Activated effector memory CD4-positive, alpha-beta T cell treated with anti-CD3 and anti-CD28 coated beads, Interleukin-2, amount 50 U/mL, for 16 hours (primary cell): ENCODE data around the gene RSRP1.
"Not testable (repeated sequence)": the region's sequence is repeated elsewhere in the genome, so short reads cannot be mapped to it uniquely, and the experiment has no call there.

Experiments used
- DNase-seq: peaks from one replicate; pipeline ENCODE4 v3.0.0-alpha.2; 2020

RSRP1 gene

DNA sequence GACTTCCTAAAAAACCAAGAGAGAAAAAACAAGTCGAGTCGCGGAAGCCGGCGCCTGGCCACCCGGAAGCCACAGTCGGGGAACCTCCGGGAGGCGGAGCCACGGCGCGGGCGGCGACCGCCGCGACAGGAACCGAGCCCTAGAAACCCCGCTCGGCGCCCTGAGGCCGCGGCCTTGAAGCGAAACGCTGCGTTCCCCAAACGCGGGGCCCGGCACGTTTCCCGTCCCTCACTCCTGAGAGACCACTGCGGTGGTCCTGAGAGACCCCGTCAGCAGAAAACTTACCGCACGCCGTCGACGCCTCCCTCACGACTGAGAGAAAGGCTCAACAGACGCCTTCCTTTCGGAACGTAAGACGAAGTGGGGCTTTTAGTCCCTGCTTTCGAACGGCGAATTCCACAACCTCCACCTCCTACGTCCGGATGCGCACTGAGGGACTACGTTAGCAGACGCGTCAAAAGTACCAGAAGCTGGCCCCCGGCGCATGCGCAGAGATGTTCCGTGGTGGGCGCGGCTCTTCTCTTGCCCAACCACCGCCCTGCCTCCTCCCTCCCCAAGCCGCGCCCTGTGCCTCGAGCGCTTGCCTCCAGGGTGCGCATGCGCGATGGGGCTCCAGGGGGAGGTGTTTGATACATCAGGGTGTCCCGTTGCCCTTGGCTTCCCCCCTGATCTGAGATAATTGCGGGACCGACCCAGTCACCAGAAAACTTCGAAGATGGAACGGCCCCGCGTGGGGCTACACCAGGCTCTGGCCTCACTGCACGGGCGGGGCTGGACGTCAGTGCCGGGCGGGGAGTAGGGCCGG, at the start of gene RSRP1:
Gene RSRP1 (minus strand): TSS at position 431 of the 805 bp plus-strand sequence. CDS start 491 bp downstream, outside the sequence.
- DNase-seq, result peak; percentile 100

GRCh38 chr1:25296501-25296900, 49.2 kb upstream of the RSRP1 start:
- not testable (repeated sequence) for DNase-seq

DNA sequence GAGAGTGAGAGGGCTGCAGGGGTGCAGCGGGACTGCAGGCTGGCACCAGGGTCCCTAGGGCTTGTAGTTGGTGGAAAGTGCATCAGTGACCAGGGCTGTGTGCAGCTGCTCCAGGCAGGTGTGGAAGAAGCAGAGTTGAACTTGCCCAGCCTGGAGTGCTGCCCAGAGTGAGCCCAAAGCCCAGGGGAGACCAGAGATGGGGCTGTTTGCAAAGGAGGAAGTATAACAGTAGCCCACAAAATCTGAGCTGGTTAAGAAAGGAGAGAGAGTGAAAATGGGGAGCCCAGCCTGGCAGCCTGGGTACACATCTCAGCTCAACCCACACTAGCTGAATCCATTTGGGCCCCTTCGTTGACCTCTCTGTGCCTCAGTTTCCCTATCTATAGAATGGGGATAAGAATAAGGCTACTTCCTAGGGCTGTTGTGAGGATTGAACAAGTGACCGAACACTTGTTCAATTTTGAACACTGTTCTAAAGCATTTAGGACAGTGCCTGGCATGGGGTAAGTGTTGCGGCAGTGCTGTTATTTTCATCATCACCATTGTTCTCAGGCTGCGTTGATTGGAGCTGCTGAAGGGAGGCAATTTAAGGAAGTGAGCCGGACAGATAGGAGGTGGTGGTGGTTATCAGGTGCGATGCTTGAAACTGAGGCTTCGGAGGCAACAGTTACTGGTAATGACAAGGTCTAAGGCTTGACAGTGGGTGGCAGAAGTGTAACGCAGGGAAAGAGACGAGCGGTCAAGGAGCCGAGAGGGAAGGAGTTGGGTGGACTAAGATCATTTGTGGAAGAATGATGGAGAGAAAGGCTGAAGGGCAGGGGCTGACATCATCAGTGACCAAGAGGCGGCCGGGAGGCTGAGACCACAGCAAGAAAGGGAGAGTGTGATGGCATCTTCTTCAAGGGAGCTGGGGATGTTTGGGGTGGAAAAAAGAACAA, 47.9 kb upstream of the RSRP1 start:
- not testable (repeated sequence) for DNase-seq

DNA sequence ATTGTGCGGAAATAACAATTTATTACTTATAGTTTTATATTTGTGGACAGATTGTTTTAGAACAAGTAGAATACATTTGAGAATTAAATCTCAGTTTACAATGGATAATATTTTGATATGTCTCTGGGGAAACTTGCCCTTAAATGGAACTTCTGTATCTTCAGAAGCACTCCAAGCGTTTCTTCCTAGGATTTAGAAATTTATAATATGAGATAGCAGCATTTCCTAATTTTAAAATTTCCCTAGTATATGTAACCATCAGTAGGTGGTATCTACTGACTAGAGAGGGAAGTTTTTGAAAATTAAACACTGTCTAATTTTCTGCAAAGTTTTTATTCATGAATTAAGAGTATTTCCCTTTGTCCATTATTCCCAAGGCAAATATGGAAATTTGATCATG, 46.2 kb upstream of the RSRP1 start:
- not testable (repeated sequence) for DNase-seq

DNA sequence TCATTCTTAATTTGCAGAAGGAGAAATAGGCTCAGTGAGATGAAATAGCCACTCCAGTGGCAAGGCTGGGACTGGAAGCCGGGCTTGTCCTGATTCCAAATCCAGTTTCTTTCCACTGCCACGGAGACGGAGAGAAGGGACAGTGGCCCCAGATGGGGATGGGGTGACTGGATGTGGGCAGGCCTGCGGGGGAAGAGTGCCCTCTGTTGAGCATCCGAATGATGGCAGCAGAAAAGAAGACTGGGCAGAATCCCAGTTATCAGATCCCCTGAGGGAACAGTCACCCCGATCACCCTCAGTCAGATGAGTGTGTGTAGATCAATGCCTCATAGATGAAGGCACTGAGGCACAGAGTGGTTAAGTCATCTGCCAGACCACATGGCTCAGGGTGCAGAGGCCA, 42.8 kb upstream of the RSRP1 start:
- DNase-seq, result not testable (repeated sequence)

DNA sequence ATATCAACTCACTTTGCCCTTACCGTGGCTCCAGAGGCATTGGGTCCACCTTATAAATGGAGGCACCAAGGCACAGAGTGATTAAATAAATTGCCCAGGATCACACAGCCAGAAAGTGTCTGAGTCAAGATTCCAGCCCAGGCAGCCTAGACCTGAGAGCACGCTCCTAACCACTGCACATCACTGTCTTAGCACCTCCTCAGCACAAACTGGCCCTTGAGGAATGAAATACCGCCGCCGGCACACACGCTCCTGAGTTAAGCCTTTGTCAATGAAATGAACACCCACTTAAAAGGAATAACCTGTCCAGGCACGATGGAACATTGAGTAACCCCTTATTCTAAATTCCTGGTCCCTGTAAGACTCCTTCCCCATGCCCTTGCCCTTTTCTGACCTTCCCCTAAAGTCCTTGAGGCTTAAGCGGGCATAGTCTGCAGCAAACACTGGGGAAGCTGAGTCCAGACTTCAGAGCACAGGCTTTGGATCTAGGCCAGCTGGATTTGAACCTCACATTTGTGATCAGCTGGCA, 41.4 kb upstream of the RSRP1 start:
- not testable (repeated sequence) for DNase-seq

- not testable (repeated sequence) for DNase-seq
Observed at GRCh38 chr1:25287164-25287563, 39.9 kb upstream of the RSRP1 start.

- not testable (repeated sequence) for DNase-seq
Observed at GRCh38 chr1:25285862-25286261, 38.6 kb upstream of the RSRP1 start.

DNA sequence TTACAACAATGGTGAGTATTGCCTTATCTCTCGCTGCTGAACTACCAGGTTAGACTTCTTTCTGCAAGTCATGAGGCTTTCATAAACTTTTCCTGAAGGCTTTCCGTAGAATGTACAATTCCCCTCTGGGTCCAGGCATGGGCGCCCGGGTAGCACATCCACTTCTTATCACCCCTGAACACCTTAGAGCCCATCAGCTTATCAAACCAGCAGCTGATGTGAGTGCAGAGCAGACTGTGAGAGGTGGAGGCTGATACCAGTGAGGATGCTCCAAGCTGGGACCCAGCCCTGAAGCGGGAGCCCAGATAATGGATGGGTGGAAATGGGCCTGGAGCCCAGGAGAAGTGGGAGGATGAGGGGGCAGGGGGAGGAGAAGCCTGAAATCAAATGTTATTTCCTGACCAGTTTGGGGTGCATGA, 32.4 kb upstream of the RSRP1 start:
- not testable (repeated sequence) for DNase-seq

DNA sequence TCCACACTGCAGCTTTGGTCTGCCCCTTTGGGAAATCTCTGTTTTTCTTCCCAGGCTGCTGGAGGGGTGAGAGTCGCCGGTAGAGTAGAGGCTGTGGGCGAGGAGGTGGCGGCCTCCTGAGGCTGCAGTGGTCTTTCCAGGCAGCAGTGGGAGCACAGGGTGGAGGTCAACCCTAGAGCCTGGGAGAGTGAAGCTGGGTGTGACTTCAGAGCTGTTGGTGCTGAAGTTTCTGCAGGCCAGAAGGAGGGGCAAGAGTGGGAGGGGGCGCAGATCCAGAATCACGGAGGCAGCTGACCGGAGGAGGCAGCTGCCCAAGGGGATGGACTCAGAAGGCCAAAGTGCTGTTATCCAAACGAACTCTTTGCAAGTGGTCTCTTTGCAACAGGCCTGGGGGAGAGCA, 31.5 kb upstream of the RSRP1 start:
- DNase-seq, result not testable (repeated sequence)

DNA sequence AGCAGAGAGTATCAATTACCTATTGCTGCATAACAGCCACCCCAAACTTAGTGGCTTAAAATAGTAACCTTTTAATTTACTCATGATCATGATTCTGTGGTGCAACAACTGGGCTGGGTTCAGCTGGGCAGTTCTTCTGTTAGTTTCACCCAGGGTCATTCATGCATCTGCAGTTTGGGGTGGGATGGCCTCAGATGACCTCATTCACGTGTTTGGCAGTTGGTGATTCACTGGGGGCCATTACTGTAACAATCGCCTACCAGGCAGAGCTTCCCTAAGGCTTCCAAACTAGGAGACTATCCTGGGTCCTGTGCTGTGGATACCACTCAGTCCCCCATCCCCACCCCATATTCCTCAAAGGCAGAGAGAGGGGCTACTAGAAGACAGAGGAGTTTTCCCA, 31.1 kb upstream of the RSRP1 start:
- not testable (repeated sequence) for DNase-seq

GRCh38 chr1:25277295-25277694, 30.0 kb upstream of the RSRP1 start:
- not testable (repeated sequence) for DNase-seq

DNA sequence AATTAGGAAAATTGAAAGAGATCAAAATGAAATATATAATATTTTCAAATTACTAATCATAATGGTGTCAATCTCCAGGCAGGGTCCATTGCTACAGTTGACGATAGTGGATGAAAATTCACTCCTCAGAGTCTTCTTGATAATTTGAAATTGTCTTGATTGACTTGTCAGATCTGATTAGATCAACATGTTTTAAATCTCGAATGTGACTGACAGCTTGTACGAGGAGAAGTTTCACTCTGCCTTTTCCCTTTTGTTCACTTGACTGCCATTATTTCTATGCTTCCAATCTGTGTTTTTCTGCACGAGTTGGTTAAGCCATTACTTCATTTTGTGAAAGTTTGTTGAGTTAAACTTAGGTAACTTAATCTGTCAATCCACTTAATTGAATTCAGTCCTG, 28.4 kb upstream of the RSRP1 start:
- not testable (repeated sequence) for DNase-seq

GRCh38 chr1:25272238-25272637, 25.0 kb upstream of the RSRP1 start, which contains the start of gene RHD:
Gene RHD (plus strand): TSS chr1:25272509. CDS start chr1:25272548, 39 bp downstream.
- not testable (repeated sequence) for DNase-seq

- peak; percentile 65 for DNase-seq
Observed at GRCh38 chr1:25268143-25268760, 21.0 kb upstream of the RSRP1 start.

- DNase-seq, result peak; percentile 98
Observed at GRCh38 chr1:25267288-25268142, 20.3 kb upstream of the RSRP1 start.

- DNase-seq, result peak; percentile 69
Observed at GRCh38 chr1:25266554-25267287, 19.5 kb upstream of the RSRP1 start.

DNA sequence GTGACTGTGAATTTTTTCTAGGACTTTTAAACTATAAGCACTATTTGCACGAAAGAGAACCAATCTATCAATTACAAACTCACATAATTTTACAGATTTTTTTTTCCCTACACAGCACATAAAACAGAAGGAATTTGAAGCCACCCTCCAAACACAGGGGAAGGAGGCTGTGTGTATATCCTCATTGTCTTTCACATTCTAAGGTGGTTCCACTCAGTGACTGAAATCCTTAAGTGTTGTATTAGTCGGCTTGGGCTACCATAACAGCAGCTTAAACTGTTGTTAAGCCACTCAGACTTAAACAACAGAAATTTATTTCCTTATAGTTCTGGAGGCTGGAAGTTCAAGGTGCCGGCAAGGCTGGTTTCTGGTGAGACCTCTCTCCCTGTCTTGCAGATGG, 13.1 kb upstream of the RSRP1 start:
- not testable (repeated sequence) for DNase-seq

DNA sequence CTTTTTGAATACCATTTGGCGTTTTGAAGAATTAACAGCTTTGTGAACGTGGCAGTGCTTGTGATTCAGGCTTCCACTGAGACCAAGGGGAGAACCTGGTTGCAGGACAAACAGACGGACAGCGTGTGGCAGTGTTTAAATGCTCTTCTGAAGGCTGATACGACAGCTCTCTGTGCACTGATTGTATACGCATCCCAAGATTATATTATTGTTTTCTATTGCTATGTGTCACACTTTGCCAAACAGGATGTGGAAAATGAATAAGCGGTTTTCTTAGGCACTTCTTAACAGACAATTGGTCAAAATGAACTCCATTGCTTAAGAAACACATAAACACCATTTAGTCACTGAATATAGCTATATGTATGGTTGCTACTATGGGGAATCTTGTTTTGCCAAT, 12.6 kb upstream of the RSRP1 start:
- DNase-seq, result not testable (repeated sequence)

GRCh38 chr1:25257196-25257595, 9.9 kb upstream of the RSRP1 start:
- DNase-seq, result no peak

GRCh38 chr1:25256578-25256965, 9.3 kb upstream of the RSRP1 start:
- no peak for DNase-seq
